Neural cell (in vitro differentiated cells): Measurements from ENCODE around the gene ESYT2. TPM values are rescaled to one million over a fixed set of nuclear protein-coding genes. Genes with fewer than 3 reads are reported as not detected.

Experiments used
- H2AFZ ChIP-seq: fragments of 200-600, 300-800 bp; sonication (generic), shearing (Covaris generic); 2 replicates; pipeline ENCODE4 v1.6.0; 2014; ENCODE audit warnings: low read depth, mild to moderate bottlenecking, antibody characterized with exemption, low read length, moderate library complexity
- H3F3A ChIP-seq: fragments of 200-600 bp; shearing (Covaris generic); 2 replicates; pipeline ENCODE4 v1.6.1; 2016; ENCODE audit warnings: mild to moderate bottlenecking, moderate library complexity, mixed read lengths, antibody characterized with exemption, low read length; ENCODE audit not compliant: insufficient read depth, poor library complexity, severe bottlenecking
- H3K27ac ChIP-seq: fragments of 200-600, 300-800 bp; sonication (generic), shearing (Covaris generic); 2 replicates; pipeline ENCODE4 v1.5.1; 2014; ENCODE audit warnings: mild to moderate bottlenecking, low read length, moderate library complexity
- H3K27me3 ChIP-seq: fragments of 300-800, 200-600 bp; sonication (generic), shearing (Covaris generic); 2 replicates; pipeline ENCODE4 v1.6.0; 2014; ENCODE audit warnings: mild to moderate bottlenecking, low read depth, low read length, moderate library complexity; ENCODE audit not compliant: insufficient read depth
- H3K36me3 ChIP-seq: fragments of 300-800, 200-600 bp; sonication (generic), shearing (Covaris generic); 2 replicates; pipeline ENCODE4 v1.5.1; 2014; ENCODE audit warnings: mild to moderate bottlenecking, antibody characterized with exemption, low read length, moderate library complexity; ENCODE audit not compliant: insufficient read depth
- H3K4me2 ChIP-seq: fragments of 300-800, 200-600 bp; sonication (generic), shearing (Covaris generic); 2 replicates; pipeline ENCODE4 v1.6.0; 2014; ENCODE audit warnings: mild to moderate bottlenecking, low read length
- H3K4me3 ChIP-seq: fragments of 300-800, 200-600 bp; sonication (generic), shearing (Covaris generic); 2 replicates; pipeline ENCODE4 v1.5.1; 2014; ENCODE audit warnings: mild to moderate bottlenecking, low read length, moderate library complexity
- H3K79me2 ChIP-seq: fragments of 200-600 bp; shearing (Covaris generic); replicated peaks from 2 replicates; pipeline ENCODE4 v1.6.0; 2014; ENCODE audit warnings: mild to moderate bottlenecking, low read length, moderate library complexity; ENCODE audit not compliant: insufficient read depth
- H3K9ac ChIP-seq: fragments of 300-800, 200-600 bp; sonication (generic), shearing (Covaris generic); 2 replicates; pipeline ENCODE4 v1.6.1; 2016; ENCODE audit warnings: mild to moderate bottlenecking, low read length, mixed read lengths
- H3K9me2 ChIP-seq: fragments of 200-600 bp; shearing (Covaris generic); 2 replicates; pipeline ENCODE4 v1.6.1; 2016; ENCODE audit warnings: mild to moderate bottlenecking, low read length, mixed read lengths; ENCODE audit not compliant: insufficient read depth
- H3K9me3 ChIP-seq: fragments of 200-600, 300-800 bp; sonication (generic), shearing (Covaris generic); 2 replicates; pipeline ENCODE4 v1.6.1; 2016; ENCODE audit warnings: mild to moderate bottlenecking, mixed run types, low read length, moderate library complexity, mixed read lengths
- H4K20me1 ChIP-seq: fragments of 200-600 bp; shearing (Covaris generic); 2 replicates; pipeline ENCODE4 v1.6.1; 2016; ENCODE audit warnings: mild to moderate bottlenecking, mixed run types; ENCODE audit not compliant: insufficient read depth
- CTCF ChIP-seq: fragments of 450-650 bp; IDR thresholded peaks from 2 replicates; pipeline ENCODE4 v1.5.1; 2014; ENCODE audit warnings: antibody characterized with exemption, mild to moderate bottlenecking, moderate library complexity; ENCODE audit not compliant: poor library complexity, severe bottlenecking
- EP300 ChIP-seq: fragments of 450-650 bp; conservative IDR thresholded peaks from 2 replicates; pipeline ENCODE4 v1.6.1; 2014; ENCODE audit warnings: antibody characterized with exemption, mild to moderate bottlenecking, moderate library complexity; ENCODE audit not compliant: poor library complexity, severe bottlenecking
- EZH2 ChIP-seq: fragments of 200-600, 300-800 bp; shearing (Covaris generic), sonication (generic); IDR thresholded peaks from 2 replicates; pipeline ENCODE4 v1.6.1; 2014; ENCODE audit warnings: antibody characterized with exemption, low read length, borderline replicate concordance, mild to moderate bottlenecking; ENCODE audit not compliant: insufficient read depth, poor library complexity, severe bottlenecking
- MXI1 ChIP-seq: fragments of 450-650 bp; conservative IDR thresholded peaks from 2 replicates; pipeline ENCODE4 v1.6.1; 2014; ENCODE audit warnings: antibody characterized with exemption, mild to moderate bottlenecking; ENCODE audit not compliant: poor library complexity, severe bottlenecking
- POLR2AphosphoS5 ChIP-seq: IDR thresholded peaks from 2 replicates; pipeline ENCODE4 v1.6.1; 2012
- RAD21 ChIP-seq: fragments of 450-650 bp; conservative IDR thresholded peaks from 2 replicates; pipeline ENCODE4 v1.6.1; 2014; ENCODE audit warnings: antibody characterized with exemption, mild to moderate bottlenecking, moderate library complexity
- SMC3 ChIP-seq: fragments of 450-650 bp; conservative IDR thresholded peaks from 2 replicates; pipeline ENCODE4 v1.6.1; 2014; ENCODE audit warnings: antibody characterized with exemption, mild to moderate bottlenecking, moderate library complexity; ENCODE audit not compliant: poor library complexity
- TAF1 ChIP-seq: IDR thresholded peaks from 2 replicates; pipeline ENCODE4 v1.6.1; 2012; ENCODE audit warnings: low read depth
- polyA plus RNA-seq: library from polyadenylated mRNA; depleted of rRNA; stranded (reverse); fragments of >200 nt; gene quantifications from 2 replicates; pipeline ENCODE4 v1.2.3, GENCODE V29; 2014
- TF ChIP-seq, protein P1 (sequence below): IDR thresholded peaks from 2 replicates; pipeline ENCODE4 v1.6.1; 2012; ENCODE audit warnings: borderline replicate concordance

The ESYT2 gene
- polyA plus RNA-seq, 1 donor from 2014 or later = 23.8 TPM

GRCh38 chr7:158724658-158725505, 104.4 kb downstream of the ESYT2 start:
- no peak overlapping the region for H3K4me2 ChIP-seq
- no peak overlapping the region for H2AFZ ChIP-seq
- H3K36me3 ChIP-seq = no peaks in the 10 kb centered on the region
- no peaks in the 10 kb centered on the region for H3K27me3 ChIP-seq
- H3F3A ChIP-seq = no peaks in the 10 kb centered on the region
- no peaks in the 10 kb centered on the region for H3K79me2 ChIP-seq
- TF ChIP-seq EZH2 = no peak
- no peak for TF ChIP-seq CTCF
- TF ChIP-seq POLR2AphosphoS5 = no peak
- no peak for TF ChIP-seq TAF1
- TF ChIP-seq MXI1 = no peak
- TF ChIP-seq, protein P1, sequence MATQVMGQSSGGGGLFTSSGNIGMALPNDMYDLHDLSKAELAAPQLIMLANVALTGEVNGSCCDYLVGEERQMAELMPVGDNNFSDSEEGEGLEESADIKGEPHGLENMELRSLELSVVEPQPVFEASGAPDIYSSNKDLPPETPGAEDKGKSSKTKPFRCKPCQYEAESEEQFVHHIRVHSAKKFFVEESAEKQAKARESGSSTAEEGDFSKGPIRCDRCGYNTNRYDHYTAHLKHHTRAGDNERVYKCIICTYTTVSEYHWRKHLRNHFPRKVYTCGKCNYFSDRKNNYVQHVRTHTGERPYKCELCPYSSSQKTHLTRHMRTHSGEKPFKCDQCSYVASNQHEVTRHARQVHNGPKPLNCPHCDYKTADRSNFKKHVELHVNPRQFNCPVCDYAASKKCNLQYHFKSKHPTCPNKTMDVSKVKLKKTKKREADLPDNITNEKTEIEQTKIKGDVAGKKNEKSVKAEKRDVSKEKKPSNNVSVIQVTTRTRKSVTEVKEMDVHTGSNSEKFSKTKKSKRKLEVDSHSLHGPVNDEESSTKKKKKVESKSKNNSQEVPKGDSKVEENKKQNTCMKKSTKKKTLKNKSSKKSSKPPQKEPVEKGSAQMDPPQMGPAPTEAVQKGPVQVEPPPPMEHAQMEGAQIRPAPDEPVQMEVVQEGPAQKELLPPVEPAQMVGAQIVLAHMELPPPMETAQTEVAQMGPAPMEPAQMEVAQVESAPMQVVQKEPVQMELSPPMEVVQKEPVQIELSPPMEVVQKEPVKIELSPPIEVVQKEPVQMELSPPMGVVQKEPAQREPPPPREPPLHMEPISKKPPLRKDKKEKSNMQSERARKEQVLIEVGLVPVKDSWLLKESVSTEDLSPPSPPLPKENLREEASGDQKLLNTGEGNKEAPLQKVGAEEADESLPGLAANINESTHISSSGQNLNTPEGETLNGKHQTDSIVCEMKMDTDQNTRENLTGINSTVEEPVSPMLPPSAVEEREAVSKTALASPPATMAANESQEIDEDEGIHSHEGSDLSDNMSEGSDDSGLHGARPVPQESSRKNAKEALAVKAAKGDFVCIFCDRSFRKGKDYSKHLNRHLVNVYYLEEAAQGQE = no peak
- no peak for TF ChIP-seq SMC3
- TF ChIP-seq EP300 = no peak
- no peak for TF ChIP-seq RAD21
- no peaks in the 10 kb centered on the region for H3K9me2 ChIP-seq
- no peak overlapping the region for H3K4me3 ChIP-seq
- H3K27ac ChIP-seq = no peak overlapping the region
- no peak overlapping the region for H3K9ac ChIP-seq
- H4K20me1 ChIP-seq = no peaks in the 10 kb centered on the region
- H3K9me3 ChIP-seq = no peaks in the 10 kb centered on the region

DNA sequence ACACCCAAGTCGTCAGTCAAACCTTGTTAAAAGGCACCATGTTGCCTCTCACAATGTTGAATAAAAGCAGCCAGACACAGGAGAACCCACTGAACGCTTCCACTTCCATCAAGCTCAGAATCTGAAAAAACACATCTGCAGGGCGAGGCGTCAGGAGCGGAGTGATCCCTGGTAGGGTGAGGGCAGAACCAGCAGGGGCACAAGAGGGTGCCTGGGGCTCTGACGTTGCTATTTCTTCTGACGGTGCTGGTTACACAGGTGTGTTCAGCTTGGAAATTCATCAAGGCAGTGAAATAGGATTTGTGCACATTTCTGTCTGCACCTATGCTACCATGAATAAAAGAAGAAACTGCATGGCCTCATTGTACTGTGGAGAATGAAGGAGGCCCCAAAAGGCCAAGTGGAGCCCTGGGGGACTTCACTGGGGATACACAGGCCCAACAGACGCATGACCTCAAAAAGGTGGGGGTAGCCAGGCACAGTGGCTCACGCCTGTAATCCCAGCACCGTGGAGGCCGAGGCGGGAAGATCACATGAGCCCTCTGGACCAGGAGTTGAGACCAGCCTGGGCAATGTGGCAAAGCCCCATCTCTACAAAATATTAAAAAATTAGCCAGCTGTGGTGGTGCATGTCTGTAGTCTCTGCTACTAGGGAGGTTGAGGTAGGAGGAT, 105.5 kb downstream of the ESYT2 start:
- Histone ChIP-seq H3K4me2 (no peak overlapping the region), H3K36me3 (no peaks in the 10 kb centered on the region), H3K27me3 (no peaks in the 10 kb centered on the region), H3K4me3 (no peak overlapping the region), H3K9me2 (no peaks in the 10 kb centered on the region), H3K9me3 (no peaks in the 10 kb centered on the region), H3K27ac (no peak overlapping the region), H2AFZ (no peak overlapping the region), H3K9ac (no peak overlapping the region), H3K79me2 (no peaks in the 10 kb centered on the region), H3F3A (no peaks in the 10 kb centered on the region), H4K20me1 (no peaks in the 10 kb centered on the region)
- TF ChIP-seq TAF1 (no peak), POLR2AphosphoS5 (no peak), MXI1 (no peak), SMC3 (no peak), CTCF (no peak), RAD21 (no peak), EZH2 (no peak), EP300 (no peak)
- TF ChIP-seq, protein P1 = no peak
